ENCODE measurements around the gene IFRD2. TPM values are rescaled to one million over a fixed set of nuclear protein-coding genes. Genes with fewer than 3 reads are reported as not detected.
A peak's percentile ranks its signal among the peaks of the same experiment; 100 is the strongest.

Gene IFRD2
- total and polyA plus RNA-seq, 2 donors (not counting 1 experiment from before 2014, with no cell fraction given) = 28.1 to 51.0 TPM

DNA sequence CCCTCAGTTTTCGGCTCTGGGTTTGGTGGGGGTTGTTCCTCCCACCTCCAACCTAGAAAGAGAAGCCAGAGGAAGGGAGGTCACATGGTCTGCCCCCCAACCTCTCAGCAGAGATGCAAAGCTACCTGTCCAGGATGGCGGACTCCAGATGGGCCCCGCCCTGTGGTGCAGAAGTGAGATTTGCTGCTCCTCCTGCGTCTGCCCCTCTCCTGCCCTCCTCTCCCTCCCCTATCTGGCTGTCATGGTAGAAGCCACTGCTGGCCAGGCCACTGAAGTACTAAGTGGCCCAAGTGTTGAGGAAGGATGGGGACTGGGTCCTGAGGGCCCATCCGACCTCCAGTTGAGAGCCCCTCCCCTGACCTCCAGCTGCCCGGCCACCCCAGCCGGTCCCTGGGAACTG lies 25.4 kb downstream of the IFRD2 start:
- H3K9ac ChIP-seq (ENCODE audit: insufficient read depth, low read length) = peak overlapping the region; percentile 45
- H3K36me3 ChIP-seq (ENCODE audit: control insufficient read depth, insufficient read depth, low read length) = peaks cover 2% of the 10 kb centered on the region
- no peaks in the 10 kb centered on the region for H4K20me1 ChIP-seq (ENCODE audit: control insufficient read depth, extremely low read depth, insufficient read depth, low read length)
- no peaks in the 10 kb centered on the region for H3K79me2 ChIP-seq (ENCODE audit: control insufficient read depth, insufficient read depth, low read length)
- H3K27me3 ChIP-seq (ENCODE audit: control insufficient read depth, insufficient read depth, low read length) = no peaks in the 10 kb centered on the region
- no peak for TF ChIP-seq EZH2 (IDR thresholded peaks at IDR 0.05; ENCODE audit: low read length, missing control alignments)
- TF ChIP-seq CTCF (conservative IDR thresholded peaks at IDR 0.05 in 1 of 2, IDR thresholded peaks at IDR 0.05 in 1 of 2; ENCODE audit: low read depth in 1 of 2, low read length in 2 of 2) = no peak
- no peak overlapping the region for H2AFZ ChIP-seq (ENCODE audit: low read length)
- H3K27ac ChIP-seq (ENCODE audit: insufficient read depth, low read length) = no peak overlapping the region
- H3K4me2 ChIP-seq (ENCODE audit: extremely low read depth, insufficient read depth, low read length) = peak overlapping the region; percentile 72
- DNase-seq (ENCODE audit: low read depth in 2 of 2) = no peak
- H3K9me3 ChIP-seq (ENCODE audit: control insufficient read depth, insufficient read depth, low read depth, low read length) = no peaks in the 10 kb centered on the region
- peaks cover 60% of the 10 kb centered on the region for H3K4me1 ChIP-seq (ENCODE audit: control insufficient read depth, extremely low read depth, insufficient read depth, low read length)
- H3K4me3 ChIP-seq (replicated peaks in 1 of 4; ENCODE audit: control extremely low read depth in 1 of 4, insufficient read depth in 1 of 4, low read depth in 3 of 4, low read length in 4 of 4) = peak overlapping the region; percentile 16 to 64 (median 50)

- Histone ChIP-seq H3K9ac (ENCODE audit: insufficient read depth, low read length) (no peak overlapping the region), H3K79me2 (ENCODE audit: control insufficient read depth, insufficient read depth, low read length) (no peaks in the 10 kb centered on the region), H3K4me2 (ENCODE audit: extremely low read depth, insufficient read depth, low read length) (no peak overlapping the region), H3K4me3 (replicated peaks in 1 of 4; ENCODE audit: control extremely low read depth in 1 of 4, insufficient read depth in 1 of 4, low read depth in 3 of 4, low read length in 4 of 4) (no peak overlapping the region), H4K20me1 (ENCODE audit: control insufficient read depth, extremely low read depth, insufficient read depth, low read length) (no peaks in the 10 kb centered on the region), H3K4me1 (ENCODE audit: control insufficient read depth, extremely low read depth, insufficient read depth, low read length) (peaks cover 59% of the 10 kb centered on the region), H3K27me3 (ENCODE audit: control insufficient read depth, insufficient read depth, low read length) (no peaks in the 10 kb centered on the region), H3K9me3 (ENCODE audit: control insufficient read depth, insufficient read depth, low read depth, low read length) (no peaks in the 10 kb centered on the region), H3K36me3 (ENCODE audit: control insufficient read depth, insufficient read depth, low read length) (peaks cover 2% of the 10 kb centered on the region), H2AFZ (ENCODE audit: low read length) (no peak overlapping the region), H3K27ac (ENCODE audit: insufficient read depth, low read length) (no peak overlapping the region)
- TF ChIP-seq CTCF (conservative IDR thresholded peaks at IDR 0.05 in 1 of 2, IDR thresholded peaks at IDR 0.05 in 1 of 2; ENCODE audit: low read depth in 1 of 2, low read length in 2 of 2) (no peak), EZH2 (IDR thresholded peaks at IDR 0.05; ENCODE audit: low read length, missing control alignments) (no peak)
- DNase-seq (ENCODE audit: low read depth in 2 of 2) = no peak
Observed at GRCh38 chr3:50266017-50266416, 26.2 kb downstream of the IFRD2 start.

- Histone ChIP-seq H3K79me2 (ENCODE audit: control insufficient read depth, insufficient read depth, low read length) (no peaks in the 10 kb centered on the region), H3K9ac (ENCODE audit: insufficient read depth, low read length) (no peak overlapping the region), H3K27ac (ENCODE audit: insufficient read depth, low read length) (peak overlapping the region; percentile 66), H3K27me3 (ENCODE audit: control insufficient read depth, insufficient read depth, low read length) (no peaks in the 10 kb centered on the region), H3K36me3 (ENCODE audit: control insufficient read depth, insufficient read depth, low read length) (peaks cover 2% of the 10 kb centered on the region), H3K9me3 (ENCODE audit: control insufficient read depth, insufficient read depth, low read depth, low read length) (no peaks in the 10 kb centered on the region), H4K20me1 (ENCODE audit: control insufficient read depth, extremely low read depth, insufficient read depth, low read length) (no peaks in the 10 kb centered on the region), H3K4me2 (ENCODE audit: extremely low read depth, insufficient read depth, low read length) (no peak overlapping the region), H3K4me1 (ENCODE audit: control insufficient read depth, extremely low read depth, insufficient read depth, low read length) (peaks cover 60% of the 10 kb centered on the region), H2AFZ (ENCODE audit: low read length) (no peak overlapping the region), H3K4me3 (replicated peaks in 1 of 4; ENCODE audit: control extremely low read depth in 1 of 4, insufficient read depth in 1 of 4, low read depth in 3 of 4, low read length in 4 of 4) (no peak overlapping the region)
- TF ChIP-seq EZH2 (IDR thresholded peaks at IDR 0.05; ENCODE audit: low read length, missing control alignments) (no peak), CTCF (conservative IDR thresholded peaks at IDR 0.05 in 1 of 2, IDR thresholded peaks at IDR 0.05 in 1 of 2; ENCODE audit: low read depth in 1 of 2, low read length in 2 of 2) (no peak)
- DNase-seq (ENCODE audit: low read depth in 2 of 2) = no peak
Observed at GRCh38 chr3:50265571-50265970, 26.7 kb downstream of the IFRD2 start.
